Body of pancreas (tissue), 4 donors: ENCODE results near the gene COL15A1.

Source experiments
- CTCF ChIP-seq, 7 experiments: fragments of 450-650 bp in 4 of 7; fragments of 200-600 bp in 3 of 7; sonication (generic) in 3 of 7; IDR thresholded peaks; one replicate each; pipeline ENCODE4 v1.5.1; 2016 to 2019; ENCODE audit warnings: antibody characterized with exemption in 7 of 7
- POLR2A ChIP-seq, 3 donors: fragments of 450-650 bp; IDR thresholded peaks; one replicate each; pipeline ENCODE4 v1.6.1; 2016; ENCODE audit warnings: antibody characterized with exemption in 3 of 3, mild to moderate bottlenecking in 2 of 3

GRCh38 chr9:98944057-98944733 is 488 bp downstream of the COL15A1 start:
- TF ChIP-seq CTCF (IDR thresholded peaks at IDR 0.05) (no peak), POLR2A (IDR thresholded peaks at IDR 0.05) (no peak)
